Mesenchymal stem cell (in vitro differentiated cells and primary cell): ENCODE data around the gene GBA3.

Source experiments
- DNase-seq: peaks from one replicate; pipeline ENCODE4 v3.0.0-alpha.2; 2013
- H2AFZ ChIP-seq: one replicate; pipeline ENCODE4 v1.6.1; 2013; ENCODE audit warnings: low read depth, mild to moderate bottlenecking, control low read depth, inconsistent platforms, low read length, moderate library complexity
- H2AK5ac ChIP-seq: 2 replicates; pipeline ENCODE4 v1.6.1; 2013; ENCODE audit warnings: low read length, moderate library complexity, mild to moderate bottlenecking, inconsistent platforms; ENCODE audit not compliant: severe bottlenecking
- H2BK120ac ChIP-seq: one replicate; pipeline ENCODE4 v1.6.1; 2013; ENCODE audit warnings: low read depth, mild to moderate bottlenecking, inconsistent platforms, low read length, moderate library complexity
- H2BK12ac ChIP-seq, 2 experiments: one replicate each; pipeline ENCODE4 v1.6.1; 2013; ENCODE audit warnings: inconsistent platforms in 2 of 2, low read length in 2 of 2, mild to moderate bottlenecking in 2 of 2, moderate library complexity in 2 of 2, control low read depth in 1 of 2
- H2BK15ac ChIP-seq: one replicate; pipeline ENCODE4 v1.6.1; 2013; ENCODE audit warnings: mild to moderate bottlenecking, low read depth, inconsistent platforms; ENCODE audit not compliant: poor library complexity, severe bottlenecking
- H2BK5ac ChIP-seq: 2 replicates; pipeline ENCODE4 v1.6.1; 2013; ENCODE audit warnings: low read depth, mild to moderate bottlenecking, low read length, control low read depth, inconsistent platforms; ENCODE audit not compliant: poor library complexity, severe bottlenecking
- H3K14ac ChIP-seq, 2 experiments: one replicate each; pipeline ENCODE4 v1.6.1; 2013; ENCODE audit warnings: inconsistent platforms in 2 of 2, low read length in 2 of 2, control low read depth in 1 of 2, mild to moderate bottlenecking in 1 of 2, moderate library complexity in 1 of 2
- H3K18ac ChIP-seq, 2 experiments: one replicate each; pipeline ENCODE4 v1.6.1; 2013; ENCODE audit warnings: inconsistent platforms in 2 of 2, low read length in 2 of 2, control low read depth in 1 of 2, low read depth in 1 of 2, mild to moderate bottlenecking in 1 of 2
- H3K23ac ChIP-seq, 2 experiments: one replicate each; pipeline ENCODE4 v1.6.1; 2013; ENCODE audit warnings: inconsistent platforms in 2 of 2, low read length in 2 of 2, mild to moderate bottlenecking in 2 of 2, moderate library complexity in 2 of 2, control low read depth in 1 of 2
- H3K27ac ChIP-seq: 2 replicates; pipeline ENCODE4 v1.5.1; 2013; ENCODE audit warnings: mild to moderate bottlenecking, moderate library complexity, low read length, control low read depth, inconsistent platforms; ENCODE audit not compliant: poor library complexity, severe bottlenecking
- H3K27me3 ChIP-seq, 2 experiments: 2 replicates each; pipeline versions ENCODE4 v1.6.1 to v1.7.0; 2013; ENCODE audit warnings: low read length in 2 of 2, mild to moderate bottlenecking in 2 of 2, moderate library complexity in 2 of 2, control low read depth in 1 of 2, inconsistent platforms in 1 of 2; ENCODE audit not compliant: control insufficient read depth in 1 of 2, insufficient read depth in 1 of 2
- H3K36me3 ChIP-seq, 2 experiments: 2 replicates each; pipeline versions ENCODE4 v1.6.1 to v1.7.0; 2013; ENCODE audit warnings: low read length in 2 of 2, control low read depth in 1 of 2, inconsistent platforms in 1 of 2, low read depth in 1 of 2, mild to moderate bottlenecking in 1 of 2; ENCODE audit not compliant: insufficient read depth in 2 of 2, control insufficient read depth in 1 of 2
- H3K4ac ChIP-seq, 2 experiments: one replicate each; pipeline ENCODE4 v1.6.1; 2013; ENCODE audit warnings: inconsistent platforms in 2 of 2, low read length in 2 of 2, mild to moderate bottlenecking in 2 of 2, moderate library complexity in 2 of 2, control low read depth in 1 of 2, low read depth in 1 of 2
- H3K4me1 ChIP-seq: 2 replicates; pipeline ENCODE4 v1.6.1; 2013; ENCODE audit warnings: low read depth, low read length, control low read depth; ENCODE audit not compliant: control insufficient read depth, insufficient read depth
- H3K4me2 ChIP-seq: 2 replicates; pipeline ENCODE4 v1.6.1; 2013; ENCODE audit warnings: low read length, mild to moderate bottlenecking, inconsistent platforms; ENCODE audit not compliant: poor library complexity, severe bottlenecking
- H3K4me3 ChIP-seq, 2 experiments: 2 replicates each; pipeline versions ENCODE4 v1.5.1 to v1.7.0; 2013; ENCODE audit warnings: low read length in 2 of 2, mild to moderate bottlenecking in 2 of 2, control low read depth in 1 of 2, low read depth in 1 of 2; ENCODE audit not compliant: insufficient read depth in 1 of 2
- H3K79me1 ChIP-seq: replicated peaks from 2 replicates; pipeline ENCODE4 v1.6.1; 2013; ENCODE audit warnings: mild to moderate bottlenecking, control low read depth, low read length, inconsistent platforms; ENCODE audit not compliant: poor library complexity, severe bottlenecking
- H3K9ac ChIP-seq: 2 replicates; pipeline ENCODE4 v1.7.0; 2013; ENCODE audit warnings: mild to moderate bottlenecking, low read length, moderate library complexity
- H3K9me3 ChIP-seq: 2 replicates; pipeline ENCODE4 v1.7.0; 2013; ENCODE audit warnings: mild to moderate bottlenecking, low read length; ENCODE audit not compliant: control insufficient read depth
- H4K8ac ChIP-seq: one replicate; pipeline ENCODE4 v1.6.1; 2013; ENCODE audit warnings: inconsistent platforms, mild to moderate bottlenecking, low read length, moderate library complexity
- H4K91ac ChIP-seq: one replicate; pipeline ENCODE4 v1.6.1; 2013; ENCODE audit warnings: mild to moderate bottlenecking, low read length, inconsistent platforms
- WGBS: methylation state at CpG from one replicate; pipeline ENCODE4 v1.1.7; 2013; ENCODE audit warnings: mixed read lengths; 5-methylcytosine and 5-hydroxymethylcytosine counted together

Gene GBA3

GRCh38 chr4:22668301-22668700, 24.4 kb upstream of the GBA3 start:
- no peak overlapping the region for H3K14ac ChIP-seq
- no peak overlapping the region for H3K4ac ChIP-seq
- no peak overlapping the region for H2BK15ac ChIP-seq
- no peaks in the 10 kb centered on the region for H3K27me3 ChIP-seq
- DNase-seq = peak; percentile 16
- peak overlapping the region; percentile 60 for H3K9ac ChIP-seq
- H2AK5ac ChIP-seq = no peak overlapping the region
- no peak overlapping the region for H2BK120ac ChIP-seq
- no peaks in the 10 kb centered on the region for H3K36me3 ChIP-seq
- no peak overlapping the region for H3K18ac ChIP-seq
- no peak overlapping the region for H3K4me2 ChIP-seq
- H2BK5ac ChIP-seq = no peak overlapping the region
- H3K79me1 ChIP-seq = no peaks in the 10 kb centered on the region
- H4K91ac ChIP-seq = no peak overlapping the region
- no peak overlapping the region for H3K23ac ChIP-seq
- no peak overlapping the region for H2AFZ ChIP-seq
- no peak overlapping the region for H3K27ac ChIP-seq
- H3K4me1 ChIP-seq = no peaks in the 10 kb centered on the region
- H3K4me3 ChIP-seq = peak overlapping the region in 1 of 2 experiments; percentile 67
- H2BK12ac ChIP-seq = no peak overlapping the region
- H3K9me3 ChIP-seq = no peaks in the 10 kb centered on the region
- H4K8ac ChIP-seq = no peak overlapping the region

- no peak overlapping the region for H2BK15ac ChIP-seq
- H3K4me3 ChIP-seq = peak overlapping the region in 1 of 2 experiments; percentile 67
- no peak overlapping the region for H3K23ac ChIP-seq
- no peak for DNase-seq
- no peak overlapping the region for H4K91ac ChIP-seq
- no peaks in the 10 kb centered on the region for H3K27me3 ChIP-seq
- H3K18ac ChIP-seq = no peak overlapping the region
- H3K27ac ChIP-seq = no peak overlapping the region
- H3K14ac ChIP-seq = no peak overlapping the region
- H3K9me3 ChIP-seq = no peaks in the 10 kb centered on the region
- no peaks in the 10 kb centered on the region for H3K36me3 ChIP-seq
- no peak overlapping the region for H2BK120ac ChIP-seq
- H2BK12ac ChIP-seq = no peak overlapping the region
- no peaks in the 10 kb centered on the region for H3K79me1 ChIP-seq
- H3K4me2 ChIP-seq = no peak overlapping the region
- no peak overlapping the region for H3K4ac ChIP-seq
- peak overlapping the region; percentile 60 for H3K9ac ChIP-seq
- H4K8ac ChIP-seq = no peak overlapping the region
- H3K4me1 ChIP-seq = no peaks in the 10 kb centered on the region
- no peak overlapping the region for H2AFZ ChIP-seq
- H2AK5ac ChIP-seq = no peak overlapping the region
- H2BK5ac ChIP-seq = no peak overlapping the region
Measured at GRCh38 chr4:22668702-22669101, 24.0 kb upstream of the GBA3 start.

- no peak overlapping the region for H3K18ac ChIP-seq
- no peaks in the 10 kb centered on the region for H3K36me3 ChIP-seq
- H3K14ac ChIP-seq = no peak overlapping the region
- H2BK5ac ChIP-seq = no peak overlapping the region
- H2BK12ac ChIP-seq = no peak overlapping the region
- H3K4ac ChIP-seq = no peak overlapping the region
- no peak overlapping the region for H3K4me3 ChIP-seq
- no peaks in the 10 kb centered on the region for H3K27me3 ChIP-seq
- DNase-seq = peak; percentile 60
- H3K9ac ChIP-seq = no peak overlapping the region
- WGBS = 0% methylated on average over 1 of the region's 1 CpG
- H3K9me3 ChIP-seq = no peaks in the 10 kb centered on the region
- H3K23ac ChIP-seq = no peak overlapping the region
- H2AK5ac ChIP-seq = no peak overlapping the region
- H4K91ac ChIP-seq = no peak overlapping the region
- no peaks in the 10 kb centered on the region for H3K79me1 ChIP-seq
- H3K4me2 ChIP-seq = no peak overlapping the region
- no peak overlapping the region for H3K27ac ChIP-seq
- H2AFZ ChIP-seq = no peak overlapping the region
- no peak overlapping the region for H2BK15ac ChIP-seq
- no peaks in the 10 kb centered on the region for H3K4me1 ChIP-seq
- H2BK120ac ChIP-seq = no peak overlapping the region
- H4K8ac ChIP-seq = no peak overlapping the region
Measured at GRCh38 chr4:22670956-22671355, 21.8 kb upstream of the GBA3 start.

- Histone ChIP-seq H3K9ac (no peak overlapping the region), H2BK15ac (no peak overlapping the region), H3K36me3 (no peaks in the 10 kb centered on the region), H3K23ac (no peak overlapping the region), H3K18ac (no peak overlapping the region), H3K4me2 (no peak overlapping the region), H2BK12ac (no peak overlapping the region), H4K8ac (no peak overlapping the region), H2BK5ac (no peak overlapping the region), H3K9me3 (no peaks in the 10 kb centered on the region), H3K27me3 (no peaks in the 10 kb centered on the region), H3K14ac (no peak overlapping the region), H3K4me3 (no peak overlapping the region), H3K4me1 (no peaks in the 10 kb centered on the region), H2AK5ac (no peak overlapping the region), H3K4ac (no peak overlapping the region), H4K91ac (no peak overlapping the region), H2BK120ac (no peak overlapping the region), H3K27ac (no peak overlapping the region), H3K79me1 (no peaks in the 10 kb centered on the region), H2AFZ (no peak overlapping the region)
- no CpG with 5 or more reads among the region's 1 CpG for WGBS
- no peak for DNase-seq
Measured at GRCh38 chr4:22672519-22672918, 20.2 kb upstream of the GBA3 start.
